Mesothelial cell of epicardium (in vitro differentiated cells): ENCODE results near the gene TUBB1. TPM values are rescaled to one million over a fixed set of nuclear protein-coding genes. Genes with fewer than 3 reads are reported as not detected.

Source experiments
- DNase-seq, 2 experiments: peaks; one replicate each; pipeline ENCODE4 v3.0.0; 2021; ENCODE audit warnings: low spot score in 2 of 2; ENCODE audit not compliant: unreplicated experiment in 2 of 2
- H3K27ac Mint-ChIP-seq: 2 replicates; pipeline ENCODE4 v1.8.0; 2021; ENCODE audit warnings: mixed read lengths
- H3K27me3 Mint-ChIP-seq: 2 replicates; pipeline ENCODE4 v1.8.0; 2021; ENCODE audit warnings: low read depth, mixed read lengths
- H3K36me3 Mint-ChIP-seq: 2 replicates; pipeline ENCODE4 v1.8.0; 2021; ENCODE audit warnings: mixed read lengths
- H3K4me1 Mint-ChIP-seq: 2 replicates; pipeline ENCODE4 v1.8.0; 2021; ENCODE audit warnings: mixed read lengths
- H3K4me3 Mint-ChIP-seq: 2 replicates; pipeline ENCODE4 v1.8.0; 2021; ENCODE audit warnings: mild to moderate bottlenecking, moderate library complexity, mixed read lengths
- H3K9me3 Mint-ChIP-seq: 2 replicates; pipeline ENCODE4 v1.8.0; 2021; ENCODE audit warnings: mixed read lengths
- total RNA-seq: library from RNA; stranded (reverse); gene quantifications from 3 replicates; pipeline ENCODE4 v1.2.1, GENCODE V29; 2021
- TF ChIP-seq, protein P1 (sequence below): fragments of 200-600 bp; sonication (generic); IDR thresholded peaks from one replicate; pipeline ENCODE4 v1.5.0; 2021; ENCODE audit warnings: antibody characterized with exemption; ENCODE audit not compliant: unreplicated experiment

Gene TUBB1
- total RNA-seq, 1 donor from 2014 or later = not detected

DNA sequence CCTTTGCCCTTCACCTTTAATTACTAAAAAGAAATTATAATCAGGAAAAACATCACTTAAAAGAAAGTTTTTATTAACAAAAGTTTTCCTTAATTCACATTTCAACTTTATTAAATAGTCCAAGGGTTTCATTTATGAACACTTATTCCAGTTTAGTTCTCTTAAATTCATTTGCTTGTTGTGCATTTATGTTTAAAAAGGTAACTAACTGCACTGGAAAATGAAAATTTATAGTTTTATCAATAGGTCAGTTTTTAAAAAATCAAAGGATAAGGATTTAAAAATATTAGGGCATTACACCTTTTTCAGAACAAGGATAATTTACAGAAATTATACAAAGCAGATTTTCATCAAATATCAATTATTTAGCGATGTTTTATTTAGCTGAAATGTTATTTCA is 13.9 kb downstream of the TUBB1 start:
- Mint-ChIP-seq H3K4me3 (peak overlapping the region; percentile 96), H3K27me3 (no peaks in the 10 kb centered on the region), H3K9me3 (no peaks in the 10 kb centered on the region), H3K36me3 (peaks cover 36% of the 10 kb centered on the region), H3K4me1 (peaks cover 35% of the 10 kb centered on the region), H3K27ac (peak overlapping the region; percentile 93)
- TF ChIP-seq, protein P1, sequence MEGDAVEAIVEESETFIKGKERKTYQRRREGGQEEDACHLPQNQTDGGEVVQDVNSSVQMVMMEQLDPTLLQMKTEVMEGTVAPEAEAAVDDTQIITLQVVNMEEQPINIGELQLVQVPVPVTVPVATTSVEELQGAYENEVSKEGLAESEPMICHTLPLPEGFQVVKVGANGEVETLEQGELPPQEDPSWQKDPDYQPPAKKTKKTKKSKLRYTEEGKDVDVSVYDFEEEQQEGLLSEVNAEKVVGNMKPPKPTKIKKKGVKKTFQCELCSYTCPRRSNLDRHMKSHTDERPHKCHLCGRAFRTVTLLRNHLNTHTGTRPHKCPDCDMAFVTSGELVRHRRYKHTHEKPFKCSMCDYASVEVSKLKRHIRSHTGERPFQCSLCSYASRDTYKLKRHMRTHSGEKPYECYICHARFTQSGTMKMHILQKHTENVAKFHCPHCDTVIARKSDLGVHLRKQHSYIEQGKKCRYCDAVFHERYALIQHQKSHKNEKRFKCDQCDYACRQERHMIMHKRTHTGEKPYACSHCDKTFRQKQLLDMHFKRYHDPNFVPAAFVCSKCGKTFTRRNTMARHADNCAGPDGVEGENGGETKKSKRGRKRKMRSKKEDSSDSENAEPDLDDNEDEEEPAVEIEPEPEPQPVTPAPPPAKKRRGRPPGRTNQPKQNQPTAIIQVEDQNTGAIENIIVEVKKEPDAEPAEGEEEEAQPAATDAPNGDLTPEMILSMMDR = no peak
- no peak for DNase-seq

DNA sequence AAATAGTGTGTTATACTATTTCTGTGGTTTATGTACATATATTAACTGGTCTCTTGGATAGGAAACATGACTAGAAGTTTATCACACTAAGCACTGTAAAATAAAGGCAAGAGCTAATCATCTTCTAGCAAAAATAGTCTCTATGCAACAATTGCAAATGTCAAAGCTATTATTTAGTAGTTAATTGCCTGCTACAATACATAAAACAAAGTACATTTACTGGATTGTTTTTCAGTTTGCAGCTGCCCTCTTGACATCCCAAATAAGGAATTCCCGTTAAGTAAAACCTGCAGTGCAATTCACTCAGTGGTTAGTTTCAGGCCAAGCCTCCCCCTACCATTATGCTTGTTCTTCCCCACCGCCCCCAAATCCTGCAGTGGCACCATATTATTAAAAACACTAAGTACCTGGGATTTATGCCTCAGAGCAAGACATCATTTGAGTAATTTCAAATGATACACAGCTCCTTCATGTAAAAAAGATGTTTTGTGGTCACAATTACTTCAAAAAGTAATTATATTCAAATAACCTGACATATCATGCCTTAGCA is 14.5 kb downstream of the TUBB1 start:
- H3K9me3 Mint-ChIP-seq = no peaks in the 10 kb centered on the region
- H3K36me3 Mint-ChIP-seq = peaks cover 33% of the 10 kb centered on the region
- peaks cover 32% of the 10 kb centered on the region for H3K4me1 Mint-ChIP-seq
- no peak overlapping the region for H3K4me3 Mint-ChIP-seq
- H3K27me3 Mint-ChIP-seq = no peaks in the 10 kb centered on the region
- TF ChIP-seq, protein P1 = no peak
- no peak for DNase-seq
- no peak overlapping the region for H3K27ac Mint-ChIP-seq

DNA sequence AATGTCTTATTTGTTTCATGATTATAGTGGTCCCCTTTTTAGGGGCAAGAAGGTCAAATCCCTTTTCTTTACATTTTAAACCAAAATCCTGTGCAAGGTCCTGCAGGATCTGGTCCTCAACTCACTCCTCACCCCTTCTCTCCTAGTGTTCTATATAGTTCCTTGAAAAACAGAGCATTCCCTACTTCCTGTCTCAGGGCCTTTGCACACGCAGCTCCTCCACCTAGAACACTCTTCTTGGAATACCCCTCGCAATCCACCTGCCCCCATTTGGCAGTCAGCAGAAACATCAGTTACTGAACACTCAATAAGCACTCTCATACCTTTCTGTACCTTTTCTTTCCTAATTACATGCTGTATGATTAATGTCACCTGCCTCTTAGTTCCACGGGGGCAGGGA is 16.2 kb downstream of the TUBB1 start:
- Mint-ChIP-seq H3K27me3 (no peaks in the 10 kb centered on the region), H3K36me3 (peaks cover 26% of the 10 kb centered on the region), H3K27ac (no peak overlapping the region), H3K4me1 (peaks cover 25% of the 10 kb centered on the region), H3K9me3 (no peaks in the 10 kb centered on the region), H3K4me3 (no peak overlapping the region)
- DNase-seq = no peak
- TF ChIP-seq, protein P1 = no peak

DNA sequence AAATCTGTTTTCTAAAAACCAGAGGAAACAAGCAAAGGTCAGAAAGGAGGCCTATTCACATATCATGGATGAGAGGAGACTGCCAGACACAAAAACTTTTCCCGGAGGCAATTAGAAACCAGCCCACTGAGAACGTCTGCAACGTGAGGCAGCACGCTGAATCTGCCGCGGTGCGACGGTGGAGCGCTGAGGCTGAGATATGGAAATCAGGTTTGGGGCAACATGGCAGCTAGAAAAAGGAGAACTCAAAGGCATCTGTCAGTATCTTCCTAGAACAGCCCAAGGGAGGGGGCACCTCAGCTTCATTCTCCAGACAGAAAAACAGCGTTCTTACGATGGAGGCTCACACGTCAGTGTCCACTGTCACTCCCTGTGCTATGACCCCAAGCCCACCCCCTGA is 18.2 kb downstream of the TUBB1 start:
- Mint-ChIP-seq H3K4me3 (no peak overlapping the region), H3K36me3 (peaks cover 25% of the 10 kb centered on the region), H3K4me1 (peaks cover 26% of the 10 kb centered on the region), H3K27me3 (no peaks in the 10 kb centered on the region), H3K9me3 (no peaks in the 10 kb centered on the region), H3K27ac (no peak overlapping the region)
- TF ChIP-seq, protein P1 = no peak
- DNase-seq = no peak

DNA sequence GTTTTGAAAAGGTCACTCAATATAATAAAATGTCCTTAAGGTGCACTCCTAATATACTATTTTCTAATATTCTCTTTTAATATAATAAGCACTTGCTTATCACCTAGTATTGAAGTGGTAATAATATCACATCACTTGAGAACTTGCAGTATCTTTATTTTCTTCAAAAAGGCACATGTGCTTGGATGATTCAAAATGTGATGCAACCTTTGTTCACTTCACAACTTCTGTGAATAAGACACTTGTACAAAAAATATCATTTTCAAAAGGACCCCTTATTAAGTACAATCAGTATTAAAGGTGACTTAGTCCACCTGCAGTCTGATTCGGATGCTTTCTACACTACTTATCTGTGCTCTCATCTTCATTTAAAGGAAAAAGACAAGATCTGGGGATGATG is 20.0 kb downstream of the TUBB1 start:
- Mint-ChIP-seq H3K9me3 (no peaks in the 10 kb centered on the region), H3K4me3 (no peak overlapping the region)

More for the DNA sequence above, 20.0 kb downstream of the TUBB1 start:
- H3K27me3 Mint-ChIP-seq = no peaks in the 10 kb centered on the region
- H3K4me1 Mint-ChIP-seq = peaks cover 31% of the 10 kb centered on the region
- TF ChIP-seq, protein P1 = no peak
- DNase-seq = no peak
- peaks cover 25% of the 10 kb centered on the region for H3K36me3 Mint-ChIP-seq
- no peak overlapping the region for H3K27ac Mint-ChIP-seq
